Thoracic aorta (tissue), 2 donors: ENCODE data around the gene SNRPD3. TPM values are rescaled to one million over a fixed set of nuclear protein-coding genes. Genes with fewer than 3 reads are reported as not detected.
A peak's percentile ranks its signal among the peaks of the same experiment; 100 is the strongest.
"Not testable (repeated sequence)": the region's sequence is repeated elsewhere in the genome, so short reads cannot be mapped to it uniquely, and the experiment has no call there.

Experiments
- ATAC-seq: fragments of 150-250 bp; one replicate; pipeline ENCODE4 v1.8.0; 2017; ENCODE audit warnings: low read depth; ENCODE audit not compliant: insufficient number of reproducible peaks, low FRiP score
- DNase-seq: peaks from one replicate; pipeline ENCODE4 v3.0.0-alpha.2; 2020; ENCODE audit warnings: low spot score
- H3K27ac ChIP-seq, 2 donors: fragments of 200-600 bp; sonication (generic); 1 replicate in 1 of 2; 2 replicates in 1 of 2; pipeline ENCODE4 v1.5.1; 2016; ENCODE audit warnings: mild to moderate bottlenecking in 2 of 2, moderate library complexity in 2 of 2
- H3K27me3 ChIP-seq: fragments of 200-600 bp; sonication (generic); replicated peaks from 2 replicates; pipeline ENCODE4 v1.6.0; 2016; ENCODE audit warnings: mild to moderate bottlenecking; ENCODE audit not compliant: insufficient read depth
- H3K36me3 ChIP-seq: fragments of 200-600 bp; sonication (generic); one replicate; pipeline ENCODE4 v1.5.1; 2016
- H3K4me1 ChIP-seq, 2 donors: fragments of 200-600 bp; sonication (generic); 1 replicate in 1 of 2; 2 replicates in 1 of 2; pipeline versions ENCODE4 v1.5.1 to v1.6.0; 2016; ENCODE audit warnings: low read depth in 2 of 2, mild to moderate bottlenecking in 1 of 2; ENCODE audit not compliant: control insufficient read depth in 1 of 2
- H3K4me3 ChIP-seq: fragments of 200-600 bp; sonication (generic); 2 replicates; pipeline ENCODE4 v1.5.1; 2016; ENCODE audit warnings: mild to moderate bottlenecking
- H3K9me3 ChIP-seq: fragments of 200-600 bp; sonication (generic); 2 replicates; pipeline ENCODE4 v1.5.1; 2016
- CTCF ChIP-seq: fragments of 200-600 bp; sonication (generic); IDR thresholded peaks from one replicate; pipeline ENCODE4 v1.5.1; 2019; ENCODE audit warnings: antibody characterized with exemption
- total RNA-seq, 2 donors: library from RNA; depleted of rRNA; stranded (reverse); fragments of >200 nt; gene quantifications; one replicate each; pipeline versions ENCODE4 v1.1.0 to v1.2.3, GENCODE V29; 2016

The SNRPD3 gene
- total RNA-seq, 2 donors from 2014 or later: 98.0 to 153 TPM

GRCh38 chr22:24593836-24594568, 38.2 kb downstream of the SNRPD3 start:
- Histone ChIP-seq H3K27me3 (no peaks in the 10 kb centered on the region), H3K36me3 (peaks cover 2% of the 10 kb centered on the region), H3K4me3 (peak overlapping the region; percentile 75), H3K27ac (peak overlapping the region; percentile 73 to 76), H3K9me3 (no peaks in the 10 kb centered on the region), H3K4me1 (peaks cover 0 to 22% of the 10 kb centered on the region in 2 donors)
- TF ChIP-seq CTCF: no peak
- ATAC-seq (no peak), DNase-seq (no peak)

- DNase-seq (no peak), ATAC-seq (no peak)
- Histone ChIP-seq H3K4me3 (no peak overlapping the region), H3K27me3 (no peaks in the 10 kb centered on the region), H3K36me3 (no peaks in the 10 kb centered on the region), H3K9me3 (no peaks in the 10 kb centered on the region), H3K4me1 (peaks cover 0 to 22% of the 10 kb centered on the region in 2 donors), H3K27ac (no peak overlapping the region)
- TF ChIP-seq CTCF: no peak
These were observed 38.8 kb downstream of the SNRPD3 start for GRCh38 chr22:24594569-24595120.

GRCh38 chr22:24595228-24595627, 39.4 kb downstream of the SNRPD3 start:
- Histone ChIP-seq H3K27me3 (no peaks in the 10 kb centered on the region), H3K27ac (no peak overlapping the region), H3K36me3 (no peaks in the 10 kb centered on the region), H3K4me3 (no peak overlapping the region), H3K4me1 (peaks cover 0 to 22% of the 10 kb centered on the region in 2 donors), H3K9me3 (no peaks in the 10 kb centered on the region)
- no peak for DNase-seq
- no peak for TF ChIP-seq CTCF
- ATAC-seq: no peak

- Histone ChIP-seq H3K36me3 (no peaks in the 10 kb centered on the region), H3K27me3 (no peaks in the 10 kb centered on the region), H3K4me3 (no peak overlapping the region), H3K4me1 (peaks cover 0 to 22% of the 10 kb centered on the region in 2 donors), H3K27ac (no peak overlapping the region), H3K9me3 (no peaks in the 10 kb centered on the region)
- DNase-seq (no peak), ATAC-seq (no peak)
- no peak for TF ChIP-seq CTCF
These were observed 40.1 kb downstream of the SNRPD3 start for GRCh38 chr22:24595863-24596262.

- H3K36me3 ChIP-seq, H3K27ac ChIP-seq, ATAC-seq, DNase-seq, H3K4me3 ChIP-seq, H3K9me3 ChIP-seq, H3K27me3 ChIP-seq: not testable (repeated sequence)
- peaks cover 3 to 21% of the 10 kb centered on the region in 2 donors for H3K4me1 ChIP-seq
These were observed 41.3 kb downstream of the SNRPD3 start for GRCh38 chr22:24597076-24597475.
